ENCODE results near the gene BEND2. TPM values are rescaled to one million over a fixed set of nuclear protein-coding genes. Genes with fewer than 3 reads are reported as not detected.

Gene BEND2
- total RNA-seq, 2 experiments from 2014 or later: not detected

GRCh38 chrX:18173494-18174180, 47.0 kb downstream of the BEND2 start:
- no peaks in the 10 kb centered on the region for H3K4me1 Mint-ChIP-seq (ENCODE audit: low read depth)
- H3K27ac Mint-ChIP-seq: no peak overlapping the region
- H3K27me3 Mint-ChIP-seq (ENCODE audit: low read depth): peaks cover 6% of the 10 kb centered on the region
- DNase-seq: no peak
- H3K9me3 Mint-ChIP-seq: no peaks in the 10 kb centered on the region
- CTCF ChIA-PET: no interaction called here
- no peak overlapping the region for H3K4me3 Mint-ChIP-seq
- H3K36me3 Mint-ChIP-seq (ENCODE audit: low read depth): no peaks in the 10 kb centered on the region
- intact Hi-C loops (cut with micrococcal nuclease): no loop called here

GRCh38 chrX:18172970-18173369, 47.7 kb downstream of the BEND2 start:
- Mint-ChIP-seq H3K9me3 (no peaks in the 10 kb centered on the region), H3K4me3 (no peak overlapping the region), H3K27me3 (ENCODE audit: low read depth) (peaks cover 6% of the 10 kb centered on the region), H3K36me3 (ENCODE audit: low read depth) (no peaks in the 10 kb centered on the region), H3K27ac (no peak overlapping the region), H3K4me1 (ENCODE audit: low read depth) (no peaks in the 10 kb centered on the region)
- CTCF ChIA-PET: no interaction called here
- intact Hi-C loops (cut with micrococcal nuclease): no loop called here
- DNase-seq: no peak

- Mint-ChIP-seq H3K9me3 (no peaks in the 10 kb centered on the region), H3K36me3 (ENCODE audit: low read depth) (no peaks in the 10 kb centered on the region), H3K4me1 (ENCODE audit: low read depth) (no peaks in the 10 kb centered on the region), H3K4me3 (no peak overlapping the region), H3K27me3 (ENCODE audit: low read depth) (peaks cover 6% of the 10 kb centered on the region), H3K27ac (no peak overlapping the region)
- DNase-seq: no peak
- intact Hi-C loops (cut with micrococcal nuclease): no loop called here
- CTCF ChIA-PET: no interaction called here
Measured at GRCh38 chrX:18170910-18171309, 49.8 kb downstream of the BEND2 start.

- DNase-seq: no peak
- intact Hi-C loops (cut with micrococcal nuclease): no loop called here
- no peak overlapping the region for H3K4me3 Mint-ChIP-seq
- H3K9me3 Mint-ChIP-seq: no peaks in the 10 kb centered on the region
- no peaks in the 10 kb centered on the region for H3K4me1 Mint-ChIP-seq (ENCODE audit: low read depth)
- H3K27me3 Mint-ChIP-seq (ENCODE audit: low read depth): no peaks in the 10 kb centered on the region
- no peaks in the 10 kb centered on the region for H3K36me3 Mint-ChIP-seq (ENCODE audit: low read depth)
- CTCF ChIA-PET: no interaction called here
- no peak overlapping the region for H3K27ac Mint-ChIP-seq
Measured at GRCh38 chrX:18166068-18166467, 54.6 kb downstream of the BEND2 start.

GRCh38 chrX:18160369-18160768, 60.3 kb downstream of the BEND2 start:
- Mint-ChIP-seq H3K4me1 (ENCODE audit: low read depth) (no peaks in the 10 kb centered on the region), H3K9me3 (peaks cover 4% of the 10 kb centered on the region), H3K27ac (no peak overlapping the region), H3K27me3 (ENCODE audit: low read depth) (no peaks in the 10 kb centered on the region), H3K4me3 (no peak overlapping the region), H3K36me3 (ENCODE audit: low read depth) (no peaks in the 10 kb centered on the region)
- intact Hi-C loops (cut with micrococcal nuclease): no loop called here
- CTCF ChIA-PET: no interaction called here
- no peak for DNase-seq

- CTCF ChIA-PET: no interaction called here
Measured at GRCh38 chrX:18158963-18159362, 61.7 kb downstream of the BEND2 start.

GRCh38 chrX:18151649-18152048, 69.0 kb downstream of the BEND2 start:
- CTCF ChIA-PET: interaction anchor here (0.7 kb wide), 1 partner anchor 18 kb away, joined by 3 read pairs; no protein-coding TSS in a partner anchor
- H3K9me3 Mint-ChIP-seq: peaks cover 3% of the 10 kb centered on the region
- DNase-seq: no peak
- peaks cover 2% of the 10 kb centered on the region for H3K36me3 Mint-ChIP-seq (ENCODE audit: low read depth)
- H3K4me3 Mint-ChIP-seq: no peak overlapping the region
- peaks cover 4% of the 10 kb centered on the region for H3K27me3 Mint-ChIP-seq (ENCODE audit: low read depth)
- H3K4me1 Mint-ChIP-seq (ENCODE audit: low read depth): no peaks in the 10 kb centered on the region
- no peak overlapping the region for H3K27ac Mint-ChIP-seq
- intact Hi-C loops (cut with micrococcal nuclease): no loop called here

More at GRCh38 chrX:18158963-18159362, 61.7 kb downstream of the BEND2 start:
- intact Hi-C loops (cut with micrococcal nuclease): no loop called here
- peaks cover 4% of the 10 kb centered on the region for H3K9me3 Mint-ChIP-seq
- no peak overlapping the region for H3K27ac Mint-ChIP-seq
- no peaks in the 10 kb centered on the region for H3K27me3 Mint-ChIP-seq (ENCODE audit: low read depth)
- no peaks in the 10 kb centered on the region for H3K4me1 Mint-ChIP-seq (ENCODE audit: low read depth)
- H3K36me3 Mint-ChIP-seq (ENCODE audit: low read depth): no peaks in the 10 kb centered on the region
- no peak for DNase-seq
- H3K4me3 Mint-ChIP-seq: no peak overlapping the region

- H3K4me1 Mint-ChIP-seq (ENCODE audit: low read depth): no peaks in the 10 kb centered on the region
- H3K27ac Mint-ChIP-seq: no peak overlapping the region
- no peak overlapping the region for H3K4me3 Mint-ChIP-seq
- peaks cover 2% of the 10 kb centered on the region for H3K36me3 Mint-ChIP-seq (ENCODE audit: low read depth)
- intact Hi-C loops (cut with micrococcal nuclease): no loop called here
- CTCF ChIA-PET: no interaction called here
- peaks cover 4% of the 10 kb centered on the region for H3K27me3 Mint-ChIP-seq (ENCODE audit: low read depth)
- DNase-seq: no peak
- H3K9me3 Mint-ChIP-seq: peaks cover 2% of the 10 kb centered on the region
Measured at GRCh38 chrX:18151157-18151556, 69.5 kb downstream of the BEND2 start.

- H3K36me3 Mint-ChIP-seq (ENCODE audit: low read depth): peaks cover 2% of the 10 kb centered on the region
Measured at GRCh38 chrX:18149454-18149853, 71.2 kb downstream of the BEND2 start.

GRCh38 chrX:18146954-18147353, 73.7 kb downstream of the BEND2 start:
- H3K9me3 Mint-ChIP-seq: no peaks in the 10 kb centered on the region
- H3K27ac Mint-ChIP-seq: no peak overlapping the region
- no peaks in the 10 kb centered on the region for H3K4me1 Mint-ChIP-seq (ENCODE audit: low read depth)
- H3K4me3 Mint-ChIP-seq: no peak overlapping the region
- peaks cover 4% of the 10 kb centered on the region for H3K27me3 Mint-ChIP-seq (ENCODE audit: low read depth)
- H3K36me3 Mint-ChIP-seq (ENCODE audit: low read depth): no peaks in the 10 kb centered on the region
- CTCF ChIA-PET: no interaction called here
- peak; percentile 39 for DNase-seq
- intact Hi-C loops (cut with micrococcal nuclease): no loop called here

More at GRCh38 chrX:18149454-18149853, 71.2 kb downstream of the BEND2 start:
- CTCF ChIA-PET: no interaction called here
- peaks cover 2% of the 10 kb centered on the region for H3K9me3 Mint-ChIP-seq
- intact Hi-C loops (cut with micrococcal nuclease): no loop called here
- H3K27me3 Mint-ChIP-seq (ENCODE audit: low read depth): peaks cover 4% of the 10 kb centered on the region
- DNase-seq: no peak
- no peaks in the 10 kb centered on the region for H3K4me1 Mint-ChIP-seq (ENCODE audit: low read depth)
- no peak overlapping the region for H3K4me3 Mint-ChIP-seq
- H3K27ac Mint-ChIP-seq: no peak overlapping the region

GRCh38 chrX:18146009-18146408, 74.7 kb downstream of the BEND2 start:
- Mint-ChIP-seq H3K4me3 (no peak overlapping the region), H3K27ac (no peak overlapping the region), H3K4me1 (ENCODE audit: low read depth) (no peaks in the 10 kb centered on the region), H3K9me3 (no peaks in the 10 kb centered on the region), H3K27me3 (ENCODE audit: low read depth) (peaks cover 3% of the 10 kb centered on the region), H3K36me3 (ENCODE audit: low read depth) (no peaks in the 10 kb centered on the region)
- intact Hi-C loops (cut with micrococcal nuclease): no loop called here
- CTCF ChIA-PET: no interaction called here
- DNase-seq: no peak

- no peak overlapping the region for H3K27ac Mint-ChIP-seq
- CTCF ChIA-PET: no interaction called here
- H3K36me3 Mint-ChIP-seq (ENCODE audit: low read depth): no peaks in the 10 kb centered on the region
- intact Hi-C loops (cut with micrococcal nuclease): no loop called here
- H3K4me3 Mint-ChIP-seq: no peak overlapping the region
- no peaks in the 10 kb centered on the region for H3K27me3 Mint-ChIP-seq (ENCODE audit: low read depth)
- DNase-seq: no peak
- no peaks in the 10 kb centered on the region for H3K9me3 Mint-ChIP-seq
- H3K4me1 Mint-ChIP-seq (ENCODE audit: low read depth): peaks cover 3% of the 10 kb centered on the region
Measured at GRCh38 chrX:18136816-18137215, 83.9 kb downstream of the BEND2 start.

GRCh38 chrX:18133605-18134004, 87.1 kb downstream of the BEND2 start:
- no peak for DNase-seq
- no peak overlapping the region for H3K4me3 Mint-ChIP-seq
- intact Hi-C loops (cut with micrococcal nuclease): no loop called here
- H3K27ac Mint-ChIP-seq: no peak overlapping the region
- peaks cover 3% of the 10 kb centered on the region for H3K4me1 Mint-ChIP-seq (ENCODE audit: low read depth)
- CTCF ChIA-PET: interaction anchor here (0.6 to 1.3 kb wide), 2 partner anchors 18 to 189 kb away, joined by 3 to 4 read pairs; no protein-coding TSS in a partner anchor
- H3K36me3 Mint-ChIP-seq (ENCODE audit: low read depth): no peaks in the 10 kb centered on the region
- no peaks in the 10 kb centered on the region for H3K9me3 Mint-ChIP-seq
- no peaks in the 10 kb centered on the region for H3K27me3 Mint-ChIP-seq (ENCODE audit: low read depth)

All from activated naive CD4-positive, alpha-beta T cell treated with anti-CD3 and anti-CD28 coated beads for 36 hours (primary cell).